ENCODE results near the gene NKD1.
"Not testable (repeated sequence)": the region's sequence is repeated elsewhere in the genome, so short reads cannot be mapped to it uniquely, and the experiment has no call there.

NKD1 gene

GRCh38 chr16:50548125-50548908 is at the start of gene NKD1:
TSS of gene NKD1 (plus strand) at chr16:50548396. CDS start at chr16:50548554, 158 bp downstream.
- DNase-seq = no peak

- DNase-seq = no peak
Observed at GRCh38 chr16:50498431-50499155, 49.6 kb upstream of the NKD1 start.

- DNase-seq = no peak
Observed at GRCh38 chr16:50499254-50499653, 48.9 kb upstream of the NKD1 start.

GRCh38 chr16:50500171-50500874 is 47.9 kb upstream of the NKD1 start:
- DNase-seq = no peak

- no peak for DNase-seq
Observed at GRCh38 chr16:50501251-50501650, 46.9 kb upstream of the NKD1 start.

GRCh38 chr16:50501986-50502615 is 46.1 kb upstream of the NKD1 start:
- no peak for DNase-seq

GRCh38 chr16:50502616-50503011 is 45.6 kb upstream of the NKD1 start:
- no peak for DNase-seq

- not testable (repeated sequence) for DNase-seq
Observed at GRCh38 chr16:50503868-50504531, 44.2 kb upstream of the NKD1 start.

- DNase-seq = no peak
Observed at GRCh38 chr16:50505115-50505514, 43.1 kb upstream of the NKD1 start.

- no peak for DNase-seq
Observed at GRCh38 chr16:50505714-50506542, 42.3 kb upstream of the NKD1 start.

GRCh38 chr16:50506543-50506937 is 41.7 kb upstream of the NKD1 start:
- no peak for DNase-seq

- DNase-seq = no peak
Observed at GRCh38 chr16:50507397-50507796, 40.8 kb upstream of the NKD1 start.

- DNase-seq = no peak
Observed at GRCh38 chr16:50509521-50510341, 38.5 kb upstream of the NKD1 start.

GRCh38 chr16:50515218-50515617 is 33.0 kb upstream of the NKD1 start:
- no peak for DNase-seq

GRCh38 chr16:50516401-50516800 is 31.8 kb upstream of the NKD1 start:
- DNase-seq = no peak

- no peak for DNase-seq
Observed at GRCh38 chr16:50516890-50517289, 31.3 kb upstream of the NKD1 start.

- DNase-seq = no peak
Observed at GRCh38 chr16:50517450-50518252, 30.5 kb upstream of the NKD1 start.

GRCh38 chr16:50519001-50519400 is 29.2 kb upstream of the NKD1 start:
- no peak for DNase-seq

GRCh38 chr16:50519602-50520001 is 28.6 kb upstream of the NKD1 start:
- DNase-seq = no peak

Measured in SIG-M5 (cell line).